Liver (tissue), 9 donors: ENCODE results near the gene ATP2C1. TPM values are rescaled to one million over a fixed set of nuclear protein-coding genes. Genes with fewer than 3 reads are reported as not detected.

Experiments
- DNase-seq: peaks from one replicate; pipeline ENCODE4 v3.0.0-alpha.2; 2017; ENCODE audit warnings: low spot score
- H3K27ac ChIP-seq, 2 donors: one replicate each; pipeline ENCODE4 v1.7.0; 2013; ENCODE audit warnings: inconsistent platforms in 2 of 2, low read length in 2 of 2, control low read depth in 1 of 2, low read depth in 1 of 2, mild to moderate bottlenecking in 1 of 2
- H3K27me3 ChIP-seq, 4 donors: one replicate each; pipeline versions ENCODE4 v1.6.1 to v1.7.0; 2013; ENCODE audit warnings: low read length in 3 of 4, inconsistent platforms in 1 of 4, mild to moderate bottlenecking in 1 of 4, moderate library complexity in 1 of 4; ENCODE audit not compliant: control insufficient read depth in 4 of 4, insufficient read depth in 4 of 4
- H3K36me3 ChIP-seq, 4 donors: one replicate each; pipeline versions ENCODE4 v1.6.1 to v1.7.0; 2013; ENCODE audit warnings: low read length in 3 of 4, mild to moderate bottlenecking in 3 of 4, low read depth in 1 of 4, moderate library complexity in 1 of 4; ENCODE audit not compliant: control insufficient read depth in 4 of 4, insufficient read depth in 3 of 4
- H3K4me1 ChIP-seq, 4 donors: one replicate each; pipeline versions ENCODE4 v1.6.1 to v1.7.0; 2013; ENCODE audit warnings: low read length in 3 of 4, mild to moderate bottlenecking in 3 of 4, moderate library complexity in 1 of 4; ENCODE audit not compliant: control insufficient read depth in 4 of 4, insufficient read depth in 4 of 4
- H3K4me3 ChIP-seq, 3 donors: one replicate each; pipeline versions ENCODE4 v1.6.1 to v1.7.0; 2013; ENCODE audit warnings: low read length in 3 of 3, control low read depth in 1 of 3, low read depth in 1 of 3, mild to moderate bottlenecking in 1 of 3
- H3K9ac ChIP-seq, 2 donors: one replicate each; pipeline ENCODE4 v1.7.0; 2013; ENCODE audit warnings: low read length in 2 of 2, mild to moderate bottlenecking in 2 of 2, moderate library complexity in 2 of 2, control low read depth in 1 of 2, low read depth in 1 of 2
- H3K9me3 ChIP-seq, 4 donors: one replicate each; pipeline versions ENCODE4 v1.6.1 to v1.7.0; 2013; ENCODE audit warnings: low read length in 3 of 4; ENCODE audit not compliant: control insufficient read depth in 4 of 4
- EGR1 ChIP-seq, 2 donors: IDR thresholded peaks; 2 replicates each; pipeline ENCODE4 v1.6.1; 2016 to 2018; ENCODE audit warnings: antibody characterized with exemption in 2 of 2, low read depth in 2 of 2
- FOXA1 ChIP-seq: IDR thresholded peaks from 2 replicates; pipeline ENCODE4 v1.6.1; 2016; ENCODE audit warnings: antibody characterized with exemption
- FOXA2 ChIP-seq: IDR thresholded peaks from 2 replicates; pipeline ENCODE4 v1.6.1; 2016; ENCODE audit warnings: antibody characterized with exemption
- GABPA ChIP-seq, 2 donors: IDR thresholded peaks in 1 of 2; conservative IDR thresholded peaks in 1 of 2; 2 replicates each; pipeline ENCODE4 v1.6.1; 2016; ENCODE audit warnings: antibody characterized with exemption in 2 of 2, mild to moderate bottlenecking in 1 of 2, moderate library complexity in 1 of 2
- HNF4A ChIP-seq, 2 donors: conservative IDR thresholded peaks; 2 replicates each; pipeline ENCODE4 v1.6.1; 2016; ENCODE audit warnings: antibody characterized with exemption in 2 of 2, mild to moderate bottlenecking in 2 of 2
- HNF4G ChIP-seq: IDR thresholded peaks from 2 replicates; pipeline ENCODE4 v1.6.1; 2016; ENCODE audit warnings: antibody characterized with exemption
- JUND ChIP-seq, 2 donors: IDR thresholded peaks; 2 replicates each; pipeline ENCODE4 v1.6.1; 2016; ENCODE audit warnings: antibody characterized with exemption in 2 of 2
- MAX ChIP-seq: IDR thresholded peaks from 2 replicates; pipeline ENCODE4 v1.6.1; 2016; ENCODE audit warnings: antibody characterized with exemption
- NR2F2 ChIP-seq: IDR thresholded peaks from 2 replicates; pipeline ENCODE4 v1.6.1; 2016; ENCODE audit warnings: antibody characterized with exemption
- RAD21 ChIP-seq, 2 donors: IDR thresholded peaks; 2 replicates each; pipeline ENCODE4 v1.6.1; 2016; ENCODE audit warnings: antibody characterized with exemption in 2 of 2, mild to moderate bottlenecking in 2 of 2
- RXRA ChIP-seq, 2 donors: IDR thresholded peaks; 2 replicates each; pipeline ENCODE4 v1.6.1; 2017 to 2018; ENCODE audit warnings: antibody characterized with exemption in 2 of 2, mild to moderate bottlenecking in 1 of 2
- SP1 ChIP-seq: IDR thresholded peaks from 2 replicates; pipeline ENCODE4 v1.6.1; 2018; ENCODE audit warnings: antibody characterized with exemption, mild to moderate bottlenecking
- TAF1 ChIP-seq: conservative IDR thresholded peaks from 2 replicates; pipeline ENCODE4 v1.6.1; 2016; ENCODE audit warnings: antibody characterized with exemption, mild to moderate bottlenecking
- YY1 ChIP-seq: IDR thresholded peaks from 2 replicates; pipeline ENCODE4 v1.6.1; 2016; ENCODE audit warnings: antibody characterized with exemption, mild to moderate bottlenecking
- polyA plus RNA-seq, 2 donors: library from polyadenylated mRNA; stranded (reverse) in 1 of 2; unstranded in 1 of 2; fragments of 200-250 nt in 1 of 2; fragments of >200 nt in 1 of 2; fragmentation: Nextera tagmentation in 1 of 2; extraction: Ambion mirVana in 1 of 2; gene quantifications; one replicate each; pipeline versions ENCODE4 v1.2.1 to v1.2.3, GENCODE V29; 2013 to 2015
- total RNA-seq, 2 donors: library from RNA; depleted of rRNA; stranded (reverse); fragments of >200 nt; gene quantifications; one replicate each; pipeline ENCODE4 v1.2.3, GENCODE V29; 2014
- TF ChIP-seq, protein P1 (sequence below): IDR thresholded peaks from 2 replicates; pipeline ENCODE4 v1.6.1; 2016; ENCODE audit warnings: antibody characterized with exemption
- TF ChIP-seq, protein P2 (sequence below): fragments of 150-350 bp; IDR thresholded peaks from 2 replicates; pipeline ENCODE4 v1.5.1; 2017; ENCODE audit warnings: improper control_type of control experiment, low read depth, low read length; ENCODE audit not compliant: missing input control
- TF ChIP-seq, protein P3 (sequence below): IDR thresholded peaks from 2 replicates; pipeline ENCODE4 v1.6.1; 2016; ENCODE audit warnings: antibody characterized with exemption
- donor health status: healthy.
- donor health status: healthy.
- donor health status: healthy.
- donor health status: healthy.
- donor health status: healthy.

The ATP2C1 gene
- total and polyA plus RNA-seq, 4 donors: 10.5 to 45.1 (median 25.2) TPM

- H3K4me3 ChIP-seq: no peak overlapping the region
- DNase-seq: no peak
- no peaks in the 10 kb centered on the region for H3K4me1 ChIP-seq
- no peak overlapping the region for H3K9ac ChIP-seq
- H3K36me3 ChIP-seq: peaks cover 1 to 22% (median 15%) of the 10 kb centered on the region in 4 donors
- no peaks in the 10 kb centered on the region for H3K9me3 ChIP-seq
- TF ChIP-seq JUND (IDR thresholded peaks at IDR 0.05) (no peak), GABPA (IDR thresholded peaks at IDR 0.05 in 1 of 2, conservative IDR thresholded peaks at IDR 0.05 in 1 of 2) (no peak), MAX (no peak), FOXA2 (no peak), FOXA1 (no peak), HNF4G (no peak), EGR1 (IDR thresholded peaks at IDR 0.05; ENCODE audit: low read depth in 2 of 2) (no peak), YY1 (no peak), RAD21 (IDR thresholded peaks at IDR 0.05) (no peak), TAF1 (no peak), NR2F2 (no peak), HNF4A (conservative IDR thresholded peaks at IDR 0.05) (no peak), RXRA (IDR thresholded peaks at IDR 0.05) (no peak), SP1 (no peak)
- TF ChIP-seq, protein P1, sequence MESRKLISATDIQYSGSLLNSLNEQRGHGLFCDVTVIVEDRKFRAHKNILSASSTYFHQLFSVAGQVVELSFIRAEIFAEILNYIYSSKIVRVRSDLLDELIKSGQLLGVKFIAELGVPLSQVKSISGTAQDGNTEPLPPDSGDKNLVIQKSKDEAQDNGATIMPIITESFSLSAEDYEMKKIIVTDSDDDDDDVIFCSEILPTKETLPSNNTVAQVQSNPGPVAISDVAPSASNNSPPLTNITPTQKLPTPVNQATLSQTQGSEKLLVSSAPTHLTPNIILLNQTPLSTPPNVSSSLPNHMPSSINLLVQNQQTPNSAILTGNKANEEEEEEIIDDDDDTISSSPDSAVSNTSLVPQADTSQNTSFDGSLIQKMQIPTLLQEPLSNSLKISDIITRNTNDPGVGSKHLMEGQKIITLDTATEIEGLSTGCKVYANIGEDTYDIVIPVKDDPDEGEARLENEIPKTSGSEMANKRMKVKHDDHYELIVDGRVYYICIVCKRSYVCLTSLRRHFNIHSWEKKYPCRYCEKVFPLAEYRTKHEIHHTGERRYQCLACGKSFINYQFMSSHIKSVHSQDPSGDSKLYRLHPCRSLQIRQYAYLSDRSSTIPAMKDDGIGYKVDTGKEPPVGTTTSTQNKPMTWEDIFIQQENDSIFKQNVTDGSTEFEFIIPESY: no peak
- TF ChIP-seq, protein P2, sequence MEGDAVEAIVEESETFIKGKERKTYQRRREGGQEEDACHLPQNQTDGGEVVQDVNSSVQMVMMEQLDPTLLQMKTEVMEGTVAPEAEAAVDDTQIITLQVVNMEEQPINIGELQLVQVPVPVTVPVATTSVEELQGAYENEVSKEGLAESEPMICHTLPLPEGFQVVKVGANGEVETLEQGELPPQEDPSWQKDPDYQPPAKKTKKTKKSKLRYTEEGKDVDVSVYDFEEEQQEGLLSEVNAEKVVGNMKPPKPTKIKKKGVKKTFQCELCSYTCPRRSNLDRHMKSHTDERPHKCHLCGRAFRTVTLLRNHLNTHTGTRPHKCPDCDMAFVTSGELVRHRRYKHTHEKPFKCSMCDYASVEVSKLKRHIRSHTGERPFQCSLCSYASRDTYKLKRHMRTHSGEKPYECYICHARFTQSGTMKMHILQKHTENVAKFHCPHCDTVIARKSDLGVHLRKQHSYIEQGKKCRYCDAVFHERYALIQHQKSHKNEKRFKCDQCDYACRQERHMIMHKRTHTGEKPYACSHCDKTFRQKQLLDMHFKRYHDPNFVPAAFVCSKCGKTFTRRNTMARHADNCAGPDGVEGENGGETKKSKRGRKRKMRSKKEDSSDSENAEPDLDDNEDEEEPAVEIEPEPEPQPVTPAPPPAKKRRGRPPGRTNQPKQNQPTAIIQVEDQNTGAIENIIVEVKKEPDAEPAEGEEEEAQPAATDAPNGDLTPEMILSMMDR: no peak
- TF ChIP-seq, protein P3, sequence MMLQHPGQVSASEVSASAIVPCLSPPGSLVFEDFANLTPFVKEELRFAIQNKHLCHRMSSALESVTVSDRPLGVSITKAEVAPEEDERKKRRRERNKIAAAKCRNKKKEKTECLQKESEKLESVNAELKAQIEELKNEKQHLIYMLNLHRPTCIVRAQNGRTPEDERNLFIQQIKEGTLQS: no peak
- no peaks in the 10 kb centered on the region for H3K27me3 ChIP-seq
- H3K27ac ChIP-seq: no peak overlapping the region
Observed at GRCh38 chr3:130939753-130940152, 45.9 kb downstream of the ATP2C1 start.

DNA sequence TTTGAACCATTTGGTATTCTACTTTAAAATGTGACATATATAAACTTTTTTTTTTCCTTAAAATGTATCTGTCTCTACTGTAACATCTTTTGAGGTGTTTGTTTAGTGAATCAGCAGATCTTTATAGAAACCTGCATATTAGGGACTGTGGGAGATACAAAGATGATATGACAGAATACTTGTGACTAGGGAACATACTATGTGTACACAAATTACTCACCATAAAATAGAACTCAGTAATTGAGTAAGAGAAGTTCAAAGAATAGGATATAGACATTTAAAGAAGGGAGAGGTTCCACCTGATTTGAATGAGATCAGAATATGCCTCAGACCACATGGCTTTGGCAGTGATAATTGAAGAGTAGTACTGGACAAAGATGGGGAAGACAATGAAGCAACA, 47.9 kb downstream of the ATP2C1 start:
- no peak overlapping the region for H3K4me3 ChIP-seq
- H3K9me3 ChIP-seq: no peaks in the 10 kb centered on the region
- TF ChIP-seq RAD21 (IDR thresholded peaks at IDR 0.05) (no peak), FOXA1 (no peak), JUND (IDR thresholded peaks at IDR 0.05) (no peak), RXRA (IDR thresholded peaks at IDR 0.05) (no peak), HNF4A (conservative IDR thresholded peaks at IDR 0.05) (no peak), TAF1 (no peak), GABPA (IDR thresholded peaks at IDR 0.05 in 1 of 2, conservative IDR thresholded peaks at IDR 0.05 in 1 of 2) (no peak)
- peaks cover 1 to 26% (median 17%) of the 10 kb centered on the region in 4 donors for H3K36me3 ChIP-seq
- no peaks in the 10 kb centered on the region for H3K27me3 ChIP-seq
- H3K27ac ChIP-seq: no peak overlapping the region
- H3K4me1 ChIP-seq: no peaks in the 10 kb centered on the region
- no peak for DNase-seq
- no peak overlapping the region for H3K9ac ChIP-seq
